ENCODE data around the gene PHAF1.

- no peak for TF ChIP-seq CTCF (IDR thresholded peaks at IDR 0.05)
- peak in 2 of 3 donors; percentile 36 to 39 for TF ChIP-seq POLR2AphosphoS5 (IDR thresholded peaks at IDR 0.05)
Measured at GRCh38 chr16:67109407-67110135, at the start of gene PHAF1.
